Gastroesophageal sphincter (tissue), 3 donors: Measurements from ENCODE around the gene LITAFD.

Source experiments
- EP300 ChIP-seq: sonication (generic); formaldehyde crosslinking; IDR thresholded peaks from one replicate; pipeline ENCODE4 v1.6.1; 2017; ENCODE audit warnings: antibody characterized with exemption, mild to moderate bottlenecking
- POLR2A ChIP-seq, 2 donors: fragments of 450-650 bp; IDR thresholded peaks; one replicate each; pipeline ENCODE4 v1.6.1; 2017; ENCODE audit warnings: antibody characterized with exemption in 2 of 2, mild to moderate bottlenecking in 2 of 2, moderate library complexity in 1 of 2
- TF ChIP-seq, protein P1 (sequence below), 4 experiments: fragments of 200-600 bp in 2 of 4; fragments of 450-650 bp in 2 of 4; sonication (generic) in 1 of 4; IDR thresholded peaks; one replicate each; pipeline ENCODE4 v1.5.1; 2017 to 2019; ENCODE audit warnings: antibody characterized with exemption in 4 of 4, mild to moderate bottlenecking in 2 of 4, moderate library complexity in 2 of 4

DNA sequence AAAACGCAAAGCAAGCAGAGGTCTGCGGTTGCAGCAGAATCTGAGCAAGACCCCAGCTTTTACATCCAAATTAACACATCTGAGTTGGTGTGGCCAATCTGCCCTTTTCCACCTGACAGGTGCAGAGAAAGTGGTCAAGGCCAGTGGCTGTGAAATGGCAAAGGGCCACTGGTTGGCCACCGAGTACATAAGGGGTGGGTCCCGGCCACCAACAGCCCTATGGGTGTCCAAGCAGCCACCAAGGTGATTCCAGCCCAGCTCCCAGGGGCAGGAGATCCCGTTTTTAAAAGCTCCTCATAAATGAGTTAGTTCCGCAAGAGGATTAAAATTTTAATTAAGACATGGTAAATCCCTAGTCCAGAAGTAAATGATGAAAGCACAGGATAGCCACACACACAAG is 52.5 kb downstream of the LITAFD start:
- TF ChIP-seq, protein P1, sequence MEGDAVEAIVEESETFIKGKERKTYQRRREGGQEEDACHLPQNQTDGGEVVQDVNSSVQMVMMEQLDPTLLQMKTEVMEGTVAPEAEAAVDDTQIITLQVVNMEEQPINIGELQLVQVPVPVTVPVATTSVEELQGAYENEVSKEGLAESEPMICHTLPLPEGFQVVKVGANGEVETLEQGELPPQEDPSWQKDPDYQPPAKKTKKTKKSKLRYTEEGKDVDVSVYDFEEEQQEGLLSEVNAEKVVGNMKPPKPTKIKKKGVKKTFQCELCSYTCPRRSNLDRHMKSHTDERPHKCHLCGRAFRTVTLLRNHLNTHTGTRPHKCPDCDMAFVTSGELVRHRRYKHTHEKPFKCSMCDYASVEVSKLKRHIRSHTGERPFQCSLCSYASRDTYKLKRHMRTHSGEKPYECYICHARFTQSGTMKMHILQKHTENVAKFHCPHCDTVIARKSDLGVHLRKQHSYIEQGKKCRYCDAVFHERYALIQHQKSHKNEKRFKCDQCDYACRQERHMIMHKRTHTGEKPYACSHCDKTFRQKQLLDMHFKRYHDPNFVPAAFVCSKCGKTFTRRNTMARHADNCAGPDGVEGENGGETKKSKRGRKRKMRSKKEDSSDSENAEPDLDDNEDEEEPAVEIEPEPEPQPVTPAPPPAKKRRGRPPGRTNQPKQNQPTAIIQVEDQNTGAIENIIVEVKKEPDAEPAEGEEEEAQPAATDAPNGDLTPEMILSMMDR (IDR thresholded peaks at IDR 0.05): no peak
- TF ChIP-seq EP300 (no peak), POLR2A (IDR thresholded peaks at IDR 0.05) (no peak)
